GM12875 (cell line): ENCODE measurements around the gene USP33.
"Not testable (repeated sequence)": the region's sequence is repeated elsewhere in the genome, so short reads cannot be mapped to it uniquely, and the experiment has no call there.

Experiments
- H3K4me3 ChIP-seq: one replicate; pipeline ENCODE4 v1.5.1; 2011; ENCODE audit warnings: low read depth, low read length, control low read depth
- TF ChIP-seq, protein P1 (sequence below): IDR thresholded peaks from 2 replicates; pipeline ENCODE4 v1.5.1; 2011; ENCODE audit warnings: low read depth, mild to moderate bottlenecking, control low read depth, inconsistent platforms, low read length, moderate library complexity, borderline replicate concordance; ENCODE audit not compliant: insufficient read depth

The USP33 gene

DNA sequence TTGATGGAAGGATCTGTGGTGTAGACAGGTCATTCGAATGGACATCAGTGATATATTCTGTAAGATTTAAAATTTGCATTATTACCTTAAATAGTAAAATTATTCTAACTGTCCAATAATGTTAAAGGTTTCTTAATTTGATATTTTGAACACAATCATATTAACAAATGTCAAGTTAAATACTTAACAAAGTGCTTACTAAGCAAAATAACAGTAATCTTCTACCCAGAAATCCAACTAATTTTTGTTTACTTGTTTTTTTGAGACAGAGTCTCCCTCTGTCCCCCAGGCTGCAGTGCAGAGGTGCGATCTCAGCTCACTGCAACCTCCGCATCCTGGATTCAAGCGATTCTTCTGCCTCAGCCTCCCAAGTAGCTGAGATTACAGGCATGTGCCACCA lies 33.9 kb downstream of the USP33 start:
- H3K4me3 ChIP-seq = no peak overlapping the region
- TF ChIP-seq, protein P1, sequence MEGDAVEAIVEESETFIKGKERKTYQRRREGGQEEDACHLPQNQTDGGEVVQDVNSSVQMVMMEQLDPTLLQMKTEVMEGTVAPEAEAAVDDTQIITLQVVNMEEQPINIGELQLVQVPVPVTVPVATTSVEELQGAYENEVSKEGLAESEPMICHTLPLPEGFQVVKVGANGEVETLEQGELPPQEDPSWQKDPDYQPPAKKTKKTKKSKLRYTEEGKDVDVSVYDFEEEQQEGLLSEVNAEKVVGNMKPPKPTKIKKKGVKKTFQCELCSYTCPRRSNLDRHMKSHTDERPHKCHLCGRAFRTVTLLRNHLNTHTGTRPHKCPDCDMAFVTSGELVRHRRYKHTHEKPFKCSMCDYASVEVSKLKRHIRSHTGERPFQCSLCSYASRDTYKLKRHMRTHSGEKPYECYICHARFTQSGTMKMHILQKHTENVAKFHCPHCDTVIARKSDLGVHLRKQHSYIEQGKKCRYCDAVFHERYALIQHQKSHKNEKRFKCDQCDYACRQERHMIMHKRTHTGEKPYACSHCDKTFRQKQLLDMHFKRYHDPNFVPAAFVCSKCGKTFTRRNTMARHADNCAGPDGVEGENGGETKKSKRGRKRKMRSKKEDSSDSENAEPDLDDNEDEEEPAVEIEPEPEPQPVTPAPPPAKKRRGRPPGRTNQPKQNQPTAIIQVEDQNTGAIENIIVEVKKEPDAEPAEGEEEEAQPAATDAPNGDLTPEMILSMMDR = no peak

DNA sequence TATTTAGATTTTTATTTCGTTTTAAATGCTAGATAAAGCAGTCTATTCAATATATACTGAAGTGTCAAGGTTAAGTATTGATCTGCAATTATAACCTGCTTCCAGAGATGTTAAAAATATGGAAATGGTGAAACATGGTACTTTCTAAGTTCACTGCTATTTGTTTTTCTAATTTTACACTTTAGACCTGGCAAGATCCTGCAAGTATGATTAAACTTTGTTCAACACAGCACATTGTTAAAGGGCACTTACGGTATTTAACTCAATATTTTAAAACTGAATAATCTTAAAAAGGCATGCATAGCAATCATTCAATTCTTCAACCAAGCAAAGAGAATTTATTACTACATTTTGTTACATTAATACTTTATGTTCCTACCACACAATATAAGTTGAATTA lies 41.5 kb downstream of the USP33 start:
- H3K4me3 ChIP-seq = no peak overlapping the region
- TF ChIP-seq, protein P1 = no peak

DNA sequence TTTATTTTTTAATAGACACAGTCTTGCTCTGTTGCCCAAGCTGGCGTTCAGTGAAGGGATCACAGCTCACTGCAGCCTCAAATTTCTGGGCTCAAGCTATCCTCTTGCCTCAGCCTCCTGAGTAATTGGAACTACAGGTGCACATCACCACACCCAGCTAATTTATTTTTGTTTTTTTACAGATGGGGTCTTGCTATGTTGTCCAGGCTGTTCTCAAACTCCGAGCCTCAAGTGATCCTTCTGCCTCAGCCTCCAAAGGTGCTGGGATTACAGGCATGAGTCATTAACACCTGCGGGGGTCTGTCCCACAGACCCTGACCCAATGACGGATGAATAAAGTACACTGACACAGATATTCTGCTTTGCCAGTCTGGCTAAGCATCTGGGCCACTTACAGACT lies 43.6 kb downstream of the USP33 start:
- H3K4me3 ChIP-seq = no peak overlapping the region
- TF ChIP-seq, protein P1 = no peak

DNA sequence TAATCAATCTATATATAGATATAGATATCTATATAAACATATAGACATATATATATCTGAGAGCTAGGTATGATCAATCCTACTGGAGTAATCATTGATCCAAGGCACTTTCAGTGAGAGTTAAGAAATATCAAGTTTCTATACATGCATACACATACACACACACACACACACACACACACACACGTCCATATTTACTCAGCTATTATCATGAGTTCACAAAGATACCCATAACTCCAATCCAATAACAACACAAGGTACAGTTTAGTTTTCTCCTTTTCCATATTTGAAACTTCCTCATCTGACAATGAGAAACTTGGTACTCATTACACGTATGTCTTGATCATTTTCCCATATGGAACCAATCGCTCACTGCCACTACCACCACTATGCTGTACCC lies 49.9 kb downstream of the USP33 start:
- no peak overlapping the region for H3K4me3 ChIP-seq
- TF ChIP-seq, protein P1 = no peak

DNA sequence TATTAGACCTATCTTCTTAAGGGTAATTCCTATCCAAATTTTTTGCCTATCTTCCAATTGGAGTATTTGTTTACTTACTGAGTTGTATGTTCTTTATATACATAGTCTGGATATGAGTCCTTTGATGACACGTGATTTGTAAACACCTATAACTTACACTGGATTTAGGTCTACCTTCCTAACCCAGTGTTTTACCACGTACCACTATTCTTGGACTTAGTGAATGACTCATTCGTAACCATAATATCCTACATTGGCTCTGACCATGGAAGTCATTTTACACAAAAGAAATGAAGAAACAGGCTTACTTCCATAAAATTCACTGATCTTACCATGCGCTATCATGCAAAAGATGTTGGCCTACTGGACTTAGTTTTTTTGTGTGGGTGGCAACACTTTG lies 53.3 kb downstream of the USP33 start:
- H3K4me3 ChIP-seq = no peak overlapping the region
- TF ChIP-seq, protein P1 = no peak

DNA sequence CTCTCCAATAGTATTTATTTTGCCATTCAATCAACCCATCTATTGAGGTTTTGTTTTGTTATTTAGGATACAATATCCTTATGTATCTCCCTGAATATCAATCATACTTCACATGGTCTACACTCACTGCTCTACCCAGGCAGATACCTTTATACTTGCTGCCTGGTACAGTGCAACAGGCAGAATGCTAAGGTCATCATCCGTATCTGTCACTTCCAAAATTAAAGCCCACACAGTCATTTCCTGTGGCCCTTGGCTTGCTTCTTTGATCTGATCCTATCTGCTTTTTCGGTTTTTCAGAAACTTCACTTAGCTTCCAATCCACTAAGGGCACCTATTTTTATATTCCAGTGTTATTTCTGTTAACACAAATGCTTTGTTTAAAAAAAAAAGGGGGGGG lies 54.9 kb downstream of the USP33 start:
- H3K4me3 ChIP-seq = no peak overlapping the region
- TF ChIP-seq, protein P1 = no peak

DNA sequence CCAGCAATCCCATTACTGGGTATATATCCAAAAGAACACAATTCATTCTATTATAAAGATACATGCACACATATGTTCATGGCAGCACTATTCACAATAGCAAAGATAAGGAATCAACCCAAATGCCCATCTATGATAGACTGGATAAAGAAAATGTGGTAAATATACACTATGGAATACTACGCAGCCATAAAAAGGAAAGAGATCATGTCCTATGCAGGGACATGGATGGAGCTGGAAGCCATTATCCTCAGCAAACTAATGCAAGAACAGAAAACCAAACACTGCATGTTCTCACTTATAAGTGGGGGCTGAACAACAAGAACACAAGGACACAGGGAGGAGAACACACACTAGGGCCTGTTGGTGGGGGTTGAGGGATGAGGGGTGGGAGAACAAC lies 60.0 kb downstream of the USP33 start:
- H3K4me3 ChIP-seq = not testable (repeated sequence)

DNA sequence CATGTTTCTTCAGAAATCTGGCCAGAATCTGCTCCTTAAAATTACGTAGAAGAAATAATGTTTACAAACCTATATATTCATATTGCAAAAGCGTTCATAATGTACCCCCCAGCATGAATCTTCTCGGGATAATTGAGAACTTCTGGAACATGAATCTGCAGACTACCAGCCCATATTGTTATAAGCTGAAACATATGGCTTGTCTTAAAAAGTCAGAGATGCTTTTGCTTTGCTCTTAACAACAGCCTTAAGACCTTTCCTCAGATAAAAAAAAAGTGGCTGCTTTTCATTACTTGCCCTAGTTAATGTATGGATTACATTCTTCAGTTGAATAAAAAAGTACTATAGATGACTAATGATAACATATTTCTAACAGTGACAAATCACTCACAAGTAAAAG lies 62.2 kb downstream of the USP33 start:
- no peak overlapping the region for H3K4me3 ChIP-seq
- TF ChIP-seq, protein P1 = no peak
